Neural crest cell (in vitro differentiated cells): Measurements from ENCODE around the gene CBLIF. TPM values are rescaled to one million over a fixed set of nuclear protein-coding genes. Genes with fewer than 3 reads are reported as not detected.

ENCODE experiments used
- DNase-seq: peaks from one replicate; pipeline ENCODE4 v3.0.0; 2021; ENCODE audit warnings: low read depth, mixed read lengths, low spot score
- H3K27ac Mint-ChIP-seq: one replicate; pipeline ENCODE4 v1.8.0; 2021; ENCODE audit warnings: mild to moderate bottlenecking, mixed read lengths; ENCODE audit not compliant: unreplicated experiment
- H3K27me3 Mint-ChIP-seq: 2 replicates; pipeline ENCODE4 v1.8.0; 2021; ENCODE audit warnings: low read depth, mild to moderate bottlenecking, mixed read lengths
- H3K36me3 Mint-ChIP-seq: 2 replicates; pipeline ENCODE4 v1.8.0; 2021; ENCODE audit warnings: low read depth, mild to moderate bottlenecking, mixed read lengths
- H3K4me1 Mint-ChIP-seq: 2 replicates; pipeline ENCODE4 v1.8.0; 2021; ENCODE audit warnings: mixed read lengths
- H3K4me3 Mint-ChIP-seq: one replicate; pipeline ENCODE4 v1.8.0; 2021; ENCODE audit warnings: mild to moderate bottlenecking, mixed read lengths
- H3K9me3 Mint-ChIP-seq: 2 replicates; pipeline ENCODE4 v1.8.0; 2021; ENCODE audit warnings: mixed read lengths
- total RNA-seq: library from RNA; stranded (reverse); gene quantifications from 2 replicates; pipeline ENCODE4 v1.2.1, GENCODE V29; 2021
- TF ChIP-seq, protein P1 (sequence below): fragments of 200-600 bp; sonication (generic); conservative IDR thresholded peaks from 2 replicates; pipeline ENCODE4 v1.5.0; 2021; ENCODE audit warnings: antibody characterized with exemption, mild to moderate bottlenecking

Gene CBLIF
- total RNA-seq, 1 donor from 2014 or later: not detected

DNA sequence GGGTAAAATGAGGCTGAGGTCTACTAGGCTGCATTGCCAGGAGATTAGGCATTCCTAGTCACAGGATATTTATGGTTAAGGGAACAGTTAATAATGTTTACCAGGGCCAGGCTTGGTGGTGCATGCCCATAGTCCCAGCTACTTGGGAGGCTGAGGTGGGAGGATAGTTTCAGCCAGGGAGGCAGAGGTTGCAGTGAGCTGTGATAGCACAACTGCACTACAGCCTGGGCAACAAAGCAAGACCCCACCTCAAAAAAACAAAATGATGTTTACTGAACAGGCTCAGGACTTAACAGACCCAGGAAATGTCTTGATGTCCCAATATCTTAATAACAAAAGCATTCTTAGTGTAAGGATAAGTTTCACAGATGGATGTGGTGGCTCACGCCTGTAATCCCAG, 31.9 kb downstream of the CBLIF start:
- Mint-ChIP-seq H3K9me3 (peaks cover 5% of the 10 kb centered on the region), H3K27ac (no peak overlapping the region), H3K27me3 (peaks cover 44% of the 10 kb centered on the region), H3K36me3 (peaks cover 5% of the 10 kb centered on the region), H3K4me3 (peak overlapping the region; percentile 50), H3K4me1 (peaks cover 16% of the 10 kb centered on the region)
- no peak for DNase-seq
- TF ChIP-seq, protein P1, sequence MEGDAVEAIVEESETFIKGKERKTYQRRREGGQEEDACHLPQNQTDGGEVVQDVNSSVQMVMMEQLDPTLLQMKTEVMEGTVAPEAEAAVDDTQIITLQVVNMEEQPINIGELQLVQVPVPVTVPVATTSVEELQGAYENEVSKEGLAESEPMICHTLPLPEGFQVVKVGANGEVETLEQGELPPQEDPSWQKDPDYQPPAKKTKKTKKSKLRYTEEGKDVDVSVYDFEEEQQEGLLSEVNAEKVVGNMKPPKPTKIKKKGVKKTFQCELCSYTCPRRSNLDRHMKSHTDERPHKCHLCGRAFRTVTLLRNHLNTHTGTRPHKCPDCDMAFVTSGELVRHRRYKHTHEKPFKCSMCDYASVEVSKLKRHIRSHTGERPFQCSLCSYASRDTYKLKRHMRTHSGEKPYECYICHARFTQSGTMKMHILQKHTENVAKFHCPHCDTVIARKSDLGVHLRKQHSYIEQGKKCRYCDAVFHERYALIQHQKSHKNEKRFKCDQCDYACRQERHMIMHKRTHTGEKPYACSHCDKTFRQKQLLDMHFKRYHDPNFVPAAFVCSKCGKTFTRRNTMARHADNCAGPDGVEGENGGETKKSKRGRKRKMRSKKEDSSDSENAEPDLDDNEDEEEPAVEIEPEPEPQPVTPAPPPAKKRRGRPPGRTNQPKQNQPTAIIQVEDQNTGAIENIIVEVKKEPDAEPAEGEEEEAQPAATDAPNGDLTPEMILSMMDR: no peak

- H3K27ac Mint-ChIP-seq: no peak overlapping the region
- H3K9me3 Mint-ChIP-seq: peaks cover 5% of the 10 kb centered on the region
- H3K36me3 Mint-ChIP-seq: peaks cover 5% of the 10 kb centered on the region
- TF ChIP-seq, protein P1: no peak
- peaks cover 39% of the 10 kb centered on the region for H3K27me3 Mint-ChIP-seq
- H3K4me3 Mint-ChIP-seq: peak overlapping the region; percentile 70
- H3K4me1 Mint-ChIP-seq: peaks cover 16% of the 10 kb centered on the region
- DNase-seq: no peak
Measured at GRCh38 chr11:59812220-59812619, 33.1 kb downstream of the CBLIF start.

DNA sequence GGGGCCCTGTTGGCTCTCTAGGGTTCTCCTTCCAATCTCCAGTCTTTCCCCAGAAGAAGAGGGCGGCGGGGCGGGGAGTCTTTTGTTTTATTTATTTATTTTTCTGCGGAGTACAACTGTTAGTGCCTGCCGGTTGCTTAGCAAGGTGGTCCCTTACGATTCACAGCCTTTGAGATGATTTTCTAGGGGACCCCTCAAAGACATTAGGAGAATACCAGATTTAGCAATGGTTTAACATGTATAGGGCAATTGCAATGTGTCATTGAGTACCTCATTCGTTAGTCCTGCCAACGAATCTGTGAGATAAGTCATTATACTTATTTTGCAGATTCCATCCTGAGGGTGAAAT, 34.4 kb downstream of the CBLIF start:
- H3K9me3 Mint-ChIP-seq: peaks cover 5% of the 10 kb centered on the region
- H3K4me3 Mint-ChIP-seq: peak overlapping the region; percentile 96
- TF ChIP-seq, protein P1: no peak
- peaks cover 29% of the 10 kb centered on the region for H3K27me3 Mint-ChIP-seq
- peaks cover 8% of the 10 kb centered on the region for H3K36me3 Mint-ChIP-seq
- no peak for DNase-seq
- H3K27ac Mint-ChIP-seq: no peak overlapping the region
- peaks cover 16% of the 10 kb centered on the region for H3K4me1 Mint-ChIP-seq

DNA sequence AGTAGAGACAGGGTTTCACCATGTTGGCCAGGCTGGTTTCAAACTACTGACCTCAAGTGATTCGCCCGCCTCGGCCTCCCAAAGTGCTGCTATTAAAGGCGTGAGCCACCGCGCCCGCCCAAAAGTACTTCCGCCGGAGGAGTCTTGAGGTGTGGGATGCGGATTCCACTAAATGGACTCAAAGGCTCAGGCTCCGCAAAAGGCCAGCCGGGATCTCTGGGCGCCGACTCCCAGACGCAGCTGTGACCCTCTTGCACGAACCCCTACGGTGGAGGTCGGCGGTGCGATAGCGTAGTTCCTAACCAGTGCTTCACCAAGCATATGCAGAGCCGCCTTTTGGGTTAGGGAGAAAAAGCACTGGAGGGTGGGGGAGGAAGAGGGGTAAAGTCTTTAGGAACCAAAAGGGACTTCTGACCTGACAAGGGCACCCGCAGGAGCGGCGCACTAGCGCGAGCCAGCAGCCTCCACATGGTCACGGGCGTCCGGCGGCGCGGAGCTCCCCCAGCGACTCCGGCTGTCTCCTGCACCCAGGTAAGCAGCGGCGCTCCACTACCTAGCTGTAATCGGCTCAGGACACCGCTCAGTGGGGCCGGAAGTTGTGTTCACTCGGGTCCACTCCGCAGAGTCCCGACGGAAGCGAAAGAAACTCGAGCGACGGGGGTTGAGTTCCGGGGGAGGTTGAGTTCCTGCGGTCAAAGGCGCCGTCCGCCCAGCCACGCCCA, 34.9 kb downstream of the CBLIF start, which contains the start of gene MRPL16:
Gene MRPL16, minus strand, starts transcription at position 590 of the 722 bp plus-strand sequence. Its CDS starts 120 bp downstream, at position 470.
- peaks cover 8% of the 10 kb centered on the region for H3K36me3 Mint-ChIP-seq
- peaks cover 5% of the 10 kb centered on the region for H3K9me3 Mint-ChIP-seq
- peak; percentile 80 for DNase-seq
- H3K27ac Mint-ChIP-seq: peak within 1 kb of the TSS; percentile 71
- H3K4me1 Mint-ChIP-seq: peaks cover 16% of the 10 kb centered on the region
- TF ChIP-seq, protein P1: peak; percentile 55
- peaks cover 29% of the 10 kb centered on the region for H3K27me3 Mint-ChIP-seq
- peak within 1 kb of the TSS; percentile 96 for H3K4me3 Mint-ChIP-seq

DNA sequence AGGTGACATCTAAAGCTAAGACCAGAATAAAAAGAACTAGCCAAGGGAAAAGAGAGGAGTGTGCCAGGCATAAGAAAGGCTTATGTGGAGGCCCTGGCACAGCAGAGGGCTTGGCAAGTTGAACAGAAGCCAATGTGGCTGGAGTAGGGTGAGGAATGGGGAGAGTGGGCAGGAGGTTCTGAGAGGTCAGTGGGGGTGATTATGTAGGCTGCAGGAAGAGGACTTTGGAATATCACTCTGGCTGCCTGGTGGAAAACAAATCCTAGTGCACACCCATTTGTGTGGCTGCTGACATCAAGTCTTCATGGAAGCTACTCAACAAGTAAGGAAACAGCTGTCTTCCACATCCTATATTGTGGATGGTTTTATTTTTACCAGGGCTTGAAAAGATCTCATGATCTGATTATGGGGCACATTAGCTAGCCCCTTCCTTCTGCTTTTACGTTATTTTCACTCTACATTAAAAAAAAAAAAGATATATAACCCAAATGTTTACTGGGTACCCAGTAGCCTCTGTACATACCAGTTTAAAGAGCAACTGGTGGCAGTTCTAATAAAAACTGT, 38.2 kb downstream of the CBLIF start:
- H3K4me3 Mint-ChIP-seq: peak overlapping the region; percentile 23

More for the DNA sequence above, 38.2 kb downstream of the CBLIF start:
- H3K27me3 Mint-ChIP-seq: peaks cover 9% of the 10 kb centered on the region
- H3K9me3 Mint-ChIP-seq: peaks cover 5% of the 10 kb centered on the region
- DNase-seq: no peak
- H3K27ac Mint-ChIP-seq: no peak overlapping the region
- peaks cover 16% of the 10 kb centered on the region for H3K4me1 Mint-ChIP-seq
- peaks cover 8% of the 10 kb centered on the region for H3K36me3 Mint-ChIP-seq
- TF ChIP-seq, protein P1: no peak
